Gastrocnemius medialis (tissue), 4 donors: Measurements from ENCODE around the gene PGA3. TPM values are rescaled to one million over a fixed set of nuclear protein-coding genes. Genes with fewer than 3 reads are reported as not detected.
"Not testable (repeated sequence)": the region's sequence is repeated elsewhere in the genome, so short reads cannot be mapped to it uniquely, and the experiment has no call there.

Experiments used
- ATAC-seq, 2 donors: fragments of 150-250 bp; one replicate each; pipeline ENCODE4 v1.9.1; 2016
- DNase-seq, 2 donors: peaks; one replicate each; pipeline ENCODE4 v3.0.0-alpha.2; 2019
- H3K27ac ChIP-seq, 4 donors: fragments of 200-600 bp; sonication (generic); 1 replicate in 1 of 4; 2 replicates in 3 of 4; pipeline ENCODE4 v1.5.1; 2016 to 2018; ENCODE audit warnings: mild to moderate bottlenecking in 2 of 4, moderate library complexity in 1 of 4
- H3K27me3 ChIP-seq, 3 donors: fragments of 200-600 bp; sonication (generic) in 2 of 3; 1 replicate in 1 of 3; 2 replicates in 2 of 3; pipeline versions ENCODE4 v1.5.1 to v1.6.0; 2016 to 2019; ENCODE audit warnings: mild to moderate bottlenecking in 1 of 3, moderate library complexity in 1 of 3
- H3K36me3 ChIP-seq, 2 donors: fragments of 200-600 bp; sonication (generic) in 1 of 2; one replicate each; pipeline ENCODE4 v1.5.1; 2017 to 2018
- H3K4me1 ChIP-seq, 2 donors: fragments of 200-600 bp; sonication (generic) in 1 of 2; one replicate each; pipeline ENCODE4 v1.5.1; 2016 to 2017; ENCODE audit warnings: mild to moderate bottlenecking in 2 of 2
- H3K4me3 ChIP-seq, 4 donors: fragments of 200-600 bp; sonication (generic) in 3 of 4; 1 replicate in 1 of 4; 2 replicates in 3 of 4; pipeline ENCODE4 v1.5.1; 2016 to 2019; ENCODE audit warnings: mild to moderate bottlenecking in 2 of 4
- H3K9me3 ChIP-seq, 3 donors: fragments of 200-600 bp; sonication (generic) in 2 of 3; 1 replicate in 1 of 3; 2 replicates in 2 of 3; pipeline ENCODE4 v1.5.1; 2016 to 2019
- in situ Hi-C, 4 donors: fragments of 200-750 bp; cut with MboI; loops; one replicate each; pipeline versions ENCODE4 v1.15.0 to v1.8.0; 2017; ENCODE audit warnings: low sequenced_read_pairs in 4 of 4
- intact Hi-C: fragments of 100-400 bp; cut with DNase I; formaldehyde crosslinking; loops from one replicate; pipeline ENCODE4 v1.15.1; 2023; ENCODE audit warnings: low total_unique reads
- total RNA-seq, 4 donors: library from RNA; depleted of rRNA; stranded (reverse); fragments of >200 nt; gene quantifications; one replicate each; pipeline versions ENCODE4 v1.1.0 to v1.2.3, GENCODE V29; 2016

Gene PGA3
- total RNA-seq, 4 donors from 2014 or later: not detected

- H3K27me3 ChIP-seq, H3K27ac ChIP-seq, H3K36me3 ChIP-seq, H3K9me3 ChIP-seq, intact Hi-C loops, H3K4me1 ChIP-seq, DNase-seq, ATAC-seq, H3K4me3 ChIP-seq, in situ Hi-C loops: not testable (repeated sequence)
These were observed 15.7 kb downstream of the PGA3 start for GRCh38 chr11:61219016-61219415.

- in situ Hi-C loops, H3K27me3 ChIP-seq, H3K4me1 ChIP-seq, H3K36me3 ChIP-seq, H3K9me3 ChIP-seq, ATAC-seq, intact Hi-C loops, H3K4me3 ChIP-seq, H3K27ac ChIP-seq, DNase-seq: not testable (repeated sequence)
These were observed 18.7 kb downstream of the PGA3 start, which contains the start of gene PGA4 for GRCh38 chr11:61222047-61222446. Gene PGA4, plus strand, starts transcription at chr11:61222347. Its CDS starts 54 bp downstream, at chr11:61222401.

- not testable (repeated sequence) for ATAC-seq
These were observed 19.4 kb downstream of the PGA3 start for GRCh38 chr11:61222692-61223091.

GRCh38 chr11:61226457-61227137, 23.3 kb downstream of the PGA3 start:
- H3K27ac ChIP-seq, H3K27me3 ChIP-seq, H3K4me3 ChIP-seq, in situ Hi-C loops, H3K9me3 ChIP-seq, intact Hi-C loops, ATAC-seq, H3K4me1 ChIP-seq, H3K36me3 ChIP-seq, DNase-seq: not testable (repeated sequence)

More at GRCh38 chr11:61222692-61223091, 19.4 kb downstream of the PGA3 start:
- intact Hi-C loops, DNase-seq, H3K9me3 ChIP-seq, H3K27ac ChIP-seq, H3K4me3 ChIP-seq, in situ Hi-C loops, H3K4me1 ChIP-seq, H3K27me3 ChIP-seq, H3K36me3 ChIP-seq: not testable (repeated sequence)

- ATAC-seq, intact Hi-C loops: not testable (repeated sequence)
These were observed 26.1 kb downstream of the PGA3 start for GRCh38 chr11:61229458-61229857.

GRCh38 chr11:61231033-61231432, 27.7 kb downstream of the PGA3 start:
- ATAC-seq: peak in 1 of 2 donors; percentile 65
- in situ Hi-C loops, intact Hi-C loops: not testable (repeated sequence)

More at GRCh38 chr11:61229458-61229857, 26.1 kb downstream of the PGA3 start:
- H3K9me3 ChIP-seq, H3K27ac ChIP-seq, H3K4me1 ChIP-seq, DNase-seq, H3K4me3 ChIP-seq, H3K36me3 ChIP-seq, H3K27me3 ChIP-seq, in situ Hi-C loops: not testable (repeated sequence)

GRCh38 chr11:61231585-61231984, 28.3 kb downstream of the PGA3 start:
- H3K27me3 ChIP-seq, ATAC-seq, H3K27ac ChIP-seq, in situ Hi-C loops, H3K9me3 ChIP-seq, H3K4me1 ChIP-seq, H3K36me3 ChIP-seq, DNase-seq, intact Hi-C loops, H3K4me3 ChIP-seq: not testable (repeated sequence)

More at GRCh38 chr11:61231033-61231432, 27.7 kb downstream of the PGA3 start:
- H3K27ac ChIP-seq, H3K4me3 ChIP-seq, H3K9me3 ChIP-seq, H3K36me3 ChIP-seq, H3K4me1 ChIP-seq, DNase-seq, H3K27me3 ChIP-seq: not testable (repeated sequence)

GRCh38 chr11:61232548-61233145, 29.3 kb downstream of the PGA3 start:
- in situ Hi-C loops, intact Hi-C loops, H3K36me3 ChIP-seq, H3K27ac ChIP-seq, H3K4me3 ChIP-seq, H3K27me3 ChIP-seq, H3K9me3 ChIP-seq, DNase-seq, ATAC-seq, H3K4me1 ChIP-seq: not testable (repeated sequence)

GRCh38 chr11:61237130-61237529, 33.8 kb downstream of the PGA3 start:
- H3K27ac ChIP-seq, H3K9me3 ChIP-seq, intact Hi-C loops, ATAC-seq, H3K4me1 ChIP-seq, DNase-seq, H3K4me3 ChIP-seq, in situ Hi-C loops, H3K36me3 ChIP-seq, H3K27me3 ChIP-seq: not testable (repeated sequence)

GRCh38 chr11:61240288-61240687, 37.0 kb downstream of the PGA3 start:
- H3K4me3 ChIP-seq, ATAC-seq, H3K27ac ChIP-seq, DNase-seq, intact Hi-C loops, H3K36me3 ChIP-seq, H3K4me1 ChIP-seq, in situ Hi-C loops, H3K27me3 ChIP-seq, H3K9me3 ChIP-seq: not testable (repeated sequence)

GRCh38 chr11:61240875-61241274, 37.6 kb downstream of the PGA3 start, which contains the start of gene PGA5:
Gene PGA5, plus strand, starts transcription at chr11:61241175. Its CDS starts 52 bp downstream, at chr11:61241227.
- H3K27me3 ChIP-seq, H3K4me1 ChIP-seq, intact Hi-C loops, DNase-seq, H3K36me3 ChIP-seq, H3K4me3 ChIP-seq, H3K27ac ChIP-seq, ATAC-seq, in situ Hi-C loops, H3K9me3 ChIP-seq: not testable (repeated sequence)

GRCh38 chr11:61241526-61241925, 38.2 kb downstream of the PGA3 start:
- ATAC-seq, H3K27ac ChIP-seq, H3K9me3 ChIP-seq, H3K4me1 ChIP-seq, DNase-seq, intact Hi-C loops, H3K4me3 ChIP-seq, in situ Hi-C loops, H3K36me3 ChIP-seq, H3K27me3 ChIP-seq: not testable (repeated sequence)
